Measurements from ENCODE around the gene RNF125.
"Not testable (repeated sequence)": the region's sequence is repeated elsewhere in the genome, so short reads cannot be mapped to it uniquely, and the experiment has no call there.

The RNF125 gene

DNA sequence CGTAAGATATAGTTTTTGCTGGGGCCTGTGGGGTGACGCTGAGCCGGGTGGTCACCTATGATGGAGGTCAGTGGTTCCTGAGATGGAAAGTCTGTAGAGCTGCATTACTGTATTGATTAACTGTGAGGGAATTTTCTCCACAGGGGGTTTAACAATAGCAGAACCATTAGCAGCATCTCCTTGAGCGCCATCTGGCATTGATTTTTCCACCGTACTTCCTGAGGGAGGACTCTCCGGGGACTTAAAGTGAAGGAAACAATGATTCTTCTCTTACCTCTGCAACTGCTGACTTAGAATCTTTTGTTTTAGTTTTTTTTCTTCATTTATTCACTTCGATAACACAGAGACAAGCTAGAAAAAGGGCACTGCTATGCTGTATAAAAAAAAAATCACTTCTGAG is 22.6 kb upstream of the RNF125 start:
- H3K36me3 ChIP-seq (replicated peaks), result no peaks in the 10 kb centered on the region
- TF ChIP-seq, protein P1, sequence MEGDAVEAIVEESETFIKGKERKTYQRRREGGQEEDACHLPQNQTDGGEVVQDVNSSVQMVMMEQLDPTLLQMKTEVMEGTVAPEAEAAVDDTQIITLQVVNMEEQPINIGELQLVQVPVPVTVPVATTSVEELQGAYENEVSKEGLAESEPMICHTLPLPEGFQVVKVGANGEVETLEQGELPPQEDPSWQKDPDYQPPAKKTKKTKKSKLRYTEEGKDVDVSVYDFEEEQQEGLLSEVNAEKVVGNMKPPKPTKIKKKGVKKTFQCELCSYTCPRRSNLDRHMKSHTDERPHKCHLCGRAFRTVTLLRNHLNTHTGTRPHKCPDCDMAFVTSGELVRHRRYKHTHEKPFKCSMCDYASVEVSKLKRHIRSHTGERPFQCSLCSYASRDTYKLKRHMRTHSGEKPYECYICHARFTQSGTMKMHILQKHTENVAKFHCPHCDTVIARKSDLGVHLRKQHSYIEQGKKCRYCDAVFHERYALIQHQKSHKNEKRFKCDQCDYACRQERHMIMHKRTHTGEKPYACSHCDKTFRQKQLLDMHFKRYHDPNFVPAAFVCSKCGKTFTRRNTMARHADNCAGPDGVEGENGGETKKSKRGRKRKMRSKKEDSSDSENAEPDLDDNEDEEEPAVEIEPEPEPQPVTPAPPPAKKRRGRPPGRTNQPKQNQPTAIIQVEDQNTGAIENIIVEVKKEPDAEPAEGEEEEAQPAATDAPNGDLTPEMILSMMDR (IDR thresholded peaks at IDR 0.05; ENCODE audit: low read depth, low read length, missing control alignments), result no peak
- no peak overlapping the region for H3K27ac ChIP-seq
- H3K27me3 ChIP-seq (replicated peaks), result no peaks in the 10 kb centered on the region
- H3K4me3 ChIP-seq (ENCODE audit: low read depth, low read length), result no peak overlapping the region
- in situ Hi-C loops (cut with HindIII; ENCODE audit: low pct_ligation_motif_present, low sequenced_read_pairs), result no loop called here
- no peak for DNase-seq

DNA sequence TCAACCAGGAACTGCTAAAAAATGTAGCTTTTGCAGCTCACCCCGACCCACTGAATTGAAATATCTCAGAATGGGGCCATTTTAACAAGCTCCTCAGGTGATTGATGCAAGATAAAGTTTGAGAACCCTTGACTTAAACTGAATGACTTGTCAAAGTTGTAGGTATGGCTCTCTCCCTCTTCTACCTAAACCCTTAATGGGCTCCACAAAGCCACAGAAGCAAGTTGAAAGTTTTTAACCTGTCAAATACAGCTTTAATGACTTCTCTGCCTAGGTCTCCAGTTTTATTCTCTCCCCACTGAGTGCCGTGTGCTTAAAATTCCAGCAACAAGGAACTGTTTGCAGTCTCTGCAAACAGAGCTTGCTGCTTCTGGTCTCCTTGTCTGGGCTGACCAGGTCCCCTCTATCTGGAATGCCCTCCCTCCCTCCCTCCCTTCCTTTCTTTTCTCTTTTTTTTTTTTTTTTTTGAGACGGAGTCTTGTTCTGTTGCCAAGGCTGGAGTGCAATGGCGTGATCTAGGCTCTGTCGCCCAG is 19.7 kb upstream of the RNF125 start:
- Histone ChIP-seq H3K36me3 (replicated peaks) (no peaks in the 10 kb centered on the region), H3K4me3 (ENCODE audit: low read depth, low read length) (no peak overlapping the region), H3K27me3 (replicated peaks) (no peaks in the 10 kb centered on the region), H3K27ac (no peak overlapping the region)
- DNase-seq, result no peak
- in situ Hi-C loops (cut with HindIII; ENCODE audit: low pct_ligation_motif_present, low sequenced_read_pairs), result no loop called here
- TF ChIP-seq, protein P1 (IDR thresholded peaks at IDR 0.05; ENCODE audit: low read depth, low read length, missing control alignments), result no peak

DNA sequence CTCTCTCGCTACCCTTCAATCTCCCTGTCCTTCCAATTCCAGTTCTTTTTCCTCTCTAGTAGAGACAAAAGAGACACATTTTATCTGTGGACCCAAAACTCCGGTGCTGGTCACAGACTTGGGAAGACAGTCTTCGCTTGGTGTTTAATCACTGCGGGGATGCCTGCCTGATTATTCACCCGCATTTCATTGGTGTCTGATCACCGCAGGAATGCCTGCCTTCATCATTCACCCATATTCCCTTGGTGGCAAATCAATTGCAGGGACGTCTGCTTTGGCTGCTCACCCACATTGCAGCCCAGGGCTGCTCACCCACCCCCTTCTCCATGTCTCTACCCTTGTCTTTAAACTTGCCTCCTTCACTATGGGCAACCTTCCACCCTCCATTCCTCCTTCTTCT is 17.5 kb upstream of the RNF125 start:
- H3K36me3 ChIP-seq (replicated peaks); H3K27ac ChIP-seq; H3K27me3 ChIP-seq (replicated peaks); DNase-seq; H3K4me3 ChIP-seq (ENCODE audit: low read depth, low read length); in situ Hi-C loops (cut with HindIII; ENCODE audit: low pct_ligation_motif_present, low sequenced_read_pairs): not testable (repeated sequence)

DNA sequence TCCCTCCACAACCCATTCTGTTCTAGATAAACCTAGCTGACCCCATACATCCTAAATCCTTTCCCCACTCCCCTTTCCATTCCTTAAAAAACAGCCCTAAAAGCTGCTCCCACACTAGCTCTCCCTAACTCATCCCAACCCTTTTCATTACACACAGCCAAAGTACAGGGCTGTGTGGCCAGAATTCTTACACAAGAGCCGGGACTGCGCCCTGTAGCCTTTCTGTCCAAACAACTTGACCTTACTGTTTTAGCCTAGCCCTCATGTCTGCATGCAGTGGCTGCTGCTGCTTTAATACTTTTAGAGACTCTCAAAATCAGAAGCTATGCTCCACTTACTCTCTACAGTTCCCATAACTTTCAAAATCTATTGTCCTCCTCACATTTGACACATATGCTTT is 14.8 kb upstream of the RNF125 start:
- not testable (repeated sequence) for H3K36me3 ChIP-seq (replicated peaks)

DNA sequence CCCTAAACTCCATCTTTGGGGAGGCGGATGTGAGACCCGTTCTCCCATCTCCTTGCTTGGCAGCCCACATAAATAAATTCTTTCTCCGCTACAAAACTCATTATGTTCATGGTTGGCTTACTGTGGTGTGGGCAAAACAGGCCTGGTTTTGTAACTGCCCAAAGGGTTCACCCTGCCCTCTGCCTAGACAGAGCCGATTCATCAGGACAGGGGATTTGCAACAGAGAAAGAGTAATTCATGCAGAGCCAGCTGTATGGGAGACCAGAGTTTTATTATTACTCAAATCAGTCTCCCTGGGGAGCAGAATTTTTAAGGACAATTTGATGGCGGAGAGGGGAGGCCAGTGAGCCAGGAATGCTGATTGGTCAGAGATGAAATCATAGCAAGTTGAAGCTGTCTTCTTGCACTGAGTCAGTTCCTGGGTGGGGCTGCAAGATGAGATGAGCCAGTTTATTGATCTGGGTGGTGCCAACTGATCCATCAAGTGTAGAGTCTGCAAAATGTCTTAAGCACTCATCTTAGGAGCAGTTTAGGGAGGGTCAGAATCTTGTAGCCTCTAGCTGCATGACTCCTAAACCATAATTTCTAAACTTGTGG is 8.4 kb upstream of the RNF125 start:
- Histone ChIP-seq H3K4me3 (ENCODE audit: low read depth, low read length) (no peak overlapping the region), H3K27ac (no peak overlapping the region), H3K36me3 (replicated peaks) (no peaks in the 10 kb centered on the region), H3K27me3 (replicated peaks) (no peaks in the 10 kb centered on the region)
- TF ChIP-seq, protein P1 (IDR thresholded peaks at IDR 0.05; ENCODE audit: low read depth, low read length, missing control alignments), result no peak
- in situ Hi-C loops (cut with HindIII; ENCODE audit: low pct_ligation_motif_present, low sequenced_read_pairs), result no loop called here
- no peak for DNase-seq

More for the DNA sequence above, 14.8 kb upstream of the RNF125 start:
- DNase-seq; in situ Hi-C loops (cut with HindIII; ENCODE audit: low pct_ligation_motif_present, low sequenced_read_pairs); H3K4me3 ChIP-seq (ENCODE audit: low read depth, low read length); H3K27ac ChIP-seq; H3K27me3 ChIP-seq (replicated peaks): not testable (repeated sequence)

DNA sequence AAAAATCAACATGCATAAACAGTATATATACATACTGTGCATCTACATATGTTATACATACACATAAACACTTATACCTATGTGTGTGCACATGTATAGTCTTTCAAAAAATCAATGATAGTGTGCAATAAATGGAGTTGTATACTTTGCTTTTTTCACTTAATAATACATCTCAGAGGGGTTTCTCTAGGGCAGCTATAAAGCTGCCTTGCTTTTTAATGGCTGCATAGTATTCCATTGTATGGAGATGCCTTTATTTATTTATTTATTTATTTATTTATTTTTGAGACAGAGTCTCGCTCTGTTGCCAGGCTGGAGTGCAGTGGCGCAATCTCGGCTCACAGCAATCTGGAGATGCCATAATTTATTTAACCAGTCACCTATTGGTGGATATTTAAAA is 7.4 kb upstream of the RNF125 start:
- Histone ChIP-seq H3K4me3 (ENCODE audit: low read depth, low read length) (no peak overlapping the region), H3K27ac (no peak overlapping the region), H3K27me3 (replicated peaks) (no peaks in the 10 kb centered on the region), H3K36me3 (replicated peaks) (no peaks in the 10 kb centered on the region)
- in situ Hi-C loops (cut with HindIII; ENCODE audit: low pct_ligation_motif_present, low sequenced_read_pairs), result no loop called here
- TF ChIP-seq, protein P1 (IDR thresholded peaks at IDR 0.05; ENCODE audit: low read depth, low read length, missing control alignments), result no peak
- DNase-seq, result no peak
